TTC549 (cell line): ENCODE results near the gene TSPY9.
"Not testable (repeated sequence)": the region's sequence is repeated elsewhere in the genome, so short reads cannot be mapped to it uniquely, and the experiment has no call there.

Source experiments
- FAIRE-seq: peaks from 2 replicates; lab custom pipeline; 2012; peaks lifted over from hg19 to GRCh38; lab: Jason Lieb, UNC

TSPY9 gene

DNA sequence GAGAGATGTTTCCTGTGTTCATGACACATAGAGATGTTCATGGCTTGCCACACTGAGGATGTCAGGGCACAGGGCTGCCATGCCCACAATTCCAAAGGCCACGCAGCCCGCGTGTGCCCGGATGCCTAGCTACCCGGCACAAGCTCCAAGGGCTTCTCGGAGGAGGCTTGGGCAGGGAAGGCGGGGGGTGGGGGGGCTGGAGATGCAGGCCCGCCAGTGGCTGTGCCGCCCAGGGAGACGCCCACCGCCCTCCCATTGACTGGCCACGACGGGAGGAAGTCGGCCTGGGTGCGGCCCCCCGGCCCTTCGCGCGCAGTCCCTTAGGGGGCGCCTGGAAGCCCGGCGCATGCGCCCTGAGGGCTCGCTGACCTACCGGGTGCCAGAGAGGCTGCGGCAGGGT is at the start of gene TSPY9:
TSS of gene TSPY9 (plus strand) at position 301 of the 400 bp plus-strand sequence. CDS start at position 347, 46 bp downstream.
- not testable (repeated sequence) for FAIRE-seq

- FAIRE-seq = not testable (repeated sequence)
Observed at GRCh38 chrY:9466655-9467054, 20.4 kb upstream of the TSPY9 start, which contains the start of gene TSPY1. TSS of gene TSPY1 (plus strand) at chrY:9466955. CDS start at chrY:9467001, 46 bp downstream.

DNA sequence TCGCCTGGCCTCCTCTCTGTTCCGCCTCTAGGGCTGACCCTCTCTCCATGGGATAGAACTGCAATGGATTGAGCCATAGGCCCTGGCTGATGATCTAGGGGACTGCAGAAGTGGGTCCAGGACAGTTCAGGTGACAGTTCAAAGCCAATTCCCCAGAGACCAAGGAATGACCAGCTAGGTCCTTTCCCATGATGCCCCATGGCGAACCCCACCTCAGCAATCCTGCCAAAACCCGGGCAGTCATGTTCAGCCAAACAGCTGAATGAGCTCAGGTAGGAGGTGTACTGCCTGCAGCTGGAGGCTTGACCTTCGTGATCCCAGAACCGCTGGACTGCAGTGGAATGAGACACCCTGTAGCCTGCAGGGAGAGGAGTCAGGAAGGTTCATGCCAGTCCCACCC is 17.3 kb downstream of the TSPY9 start:
- not testable (repeated sequence) for FAIRE-seq

DNA sequence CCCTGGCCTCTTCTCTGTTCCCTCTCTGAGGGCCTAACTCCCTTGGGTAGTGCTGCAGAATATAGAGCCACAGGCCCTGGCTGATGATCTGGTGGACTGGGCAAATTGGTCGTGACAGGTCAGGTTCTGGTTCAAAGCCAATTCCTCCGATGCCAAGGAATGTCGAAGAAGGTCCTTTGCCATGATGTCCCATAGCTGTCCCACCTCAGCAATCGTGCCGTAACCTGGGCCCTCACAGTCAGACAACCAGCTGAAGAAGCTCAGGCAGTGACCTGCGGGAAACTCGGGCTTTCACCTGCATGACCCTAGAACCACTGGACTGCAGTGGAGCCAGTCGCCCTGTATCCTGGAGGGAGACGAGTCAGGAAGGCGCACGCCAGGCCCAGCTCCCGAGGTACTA is 29.2 kb downstream of the TSPY9 start:
- FAIRE-seq = not testable (repeated sequence)

DNA sequence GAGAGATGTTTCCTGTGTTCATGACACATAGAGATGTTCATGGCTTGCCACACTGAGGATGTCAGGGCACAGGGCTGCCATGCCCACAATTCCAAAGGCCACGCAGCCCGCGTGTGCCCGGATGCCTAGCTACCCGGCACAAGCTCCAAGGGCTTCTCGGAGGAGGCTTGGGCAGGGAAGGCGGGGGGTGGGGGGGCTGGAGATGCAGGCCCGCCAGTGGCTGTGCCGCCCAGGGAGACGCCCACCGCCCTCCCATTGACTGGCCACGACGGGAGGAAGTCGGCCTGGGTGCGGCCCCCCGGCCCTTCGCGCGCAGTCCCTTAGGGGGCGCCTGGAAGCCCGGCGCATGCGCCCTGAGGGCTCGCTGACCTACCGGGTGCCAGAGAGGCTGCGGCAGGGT is 40.5 kb downstream of the TSPY9 start, which contains the start of gene TSPY10:
TSS of gene TSPY10 (plus strand) at position 301 of the 400 bp plus-strand sequence. CDS start at position 347, 46 bp downstream.
- not testable (repeated sequence) for FAIRE-seq
